Fibroblast of skin of left quadriceps (primary cell): ENCODE data around the gene CTNNA2.
"Not testable (repeated sequence)": the region's sequence is repeated elsewhere in the genome, so short reads cannot be mapped to it uniquely, and the experiment has no call there.

Experiments
- DNase-seq, 2 experiments: peaks; one replicate each; pipeline ENCODE4 v3.0.0-alpha.2; 2013; ENCODE audit warnings: low read depth in 2 of 2

The CTNNA2 gene

DNA sequence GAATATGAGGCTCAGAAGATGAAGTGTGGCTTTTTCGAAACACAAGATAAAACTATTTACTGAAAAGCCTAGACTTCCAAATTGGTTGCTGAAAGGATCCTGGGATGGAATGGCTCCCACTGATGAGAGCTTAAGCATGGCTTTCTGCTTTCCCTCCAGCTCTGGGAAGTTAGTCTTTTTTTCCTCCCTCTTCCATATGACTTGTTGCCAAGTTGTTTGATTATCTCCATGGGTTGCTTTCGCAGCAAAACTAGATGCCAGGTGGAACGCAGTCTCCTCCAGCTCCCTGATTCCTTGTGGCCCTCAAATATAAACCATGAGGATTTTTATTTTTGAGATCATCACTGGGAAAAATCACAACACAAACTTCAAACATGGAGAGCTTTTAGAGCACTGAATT, 515.2 kb downstream of the CTNNA2 start:
- no peak for DNase-seq

DNA sequence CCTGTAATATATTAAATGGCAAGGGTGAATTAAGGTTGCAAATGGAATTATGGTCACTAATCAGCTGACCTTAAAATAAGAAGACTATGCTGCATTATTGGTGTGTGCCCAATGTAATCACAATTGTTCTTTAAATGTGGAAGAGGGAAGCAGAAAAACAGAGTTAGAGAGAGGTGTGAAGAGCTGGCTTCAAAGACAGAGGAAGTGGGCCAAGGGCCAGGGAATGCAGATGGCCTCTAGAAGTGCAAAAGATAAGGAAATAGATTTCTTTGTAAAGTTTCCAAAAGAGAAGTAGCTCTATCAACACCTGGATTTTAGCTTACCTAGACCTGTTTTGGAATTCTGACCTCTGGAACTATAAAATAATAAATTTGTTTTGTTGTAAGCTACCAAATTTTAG, 515.7 kb downstream of the CTNNA2 start:
- DNase-seq = no peak

DNA sequence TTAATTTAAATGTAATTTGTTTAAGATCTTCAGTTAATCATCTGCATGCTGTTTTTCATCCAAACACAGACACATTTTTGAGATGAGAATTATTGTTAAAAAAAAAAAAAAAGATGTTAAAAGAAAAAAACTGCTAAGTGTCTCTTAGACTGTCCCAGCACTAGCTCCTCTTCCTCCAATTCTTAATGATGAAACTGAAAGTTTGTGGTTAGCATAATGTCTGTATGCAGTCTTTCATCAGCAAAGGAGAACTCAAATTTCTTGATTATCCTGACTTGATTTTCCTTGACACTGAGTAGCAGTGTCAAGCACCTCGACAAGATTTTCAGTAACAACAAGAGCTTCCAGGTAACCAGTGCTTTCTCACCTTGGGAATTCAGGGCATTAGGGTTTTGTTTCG, 517.3 kb downstream of the CTNNA2 start:
- no peak for DNase-seq

- DNase-seq = not testable (repeated sequence)
Observed at GRCh38 chr2:80032684-80033083, 519.8 kb downstream of the CTNNA2 start.

DNA sequence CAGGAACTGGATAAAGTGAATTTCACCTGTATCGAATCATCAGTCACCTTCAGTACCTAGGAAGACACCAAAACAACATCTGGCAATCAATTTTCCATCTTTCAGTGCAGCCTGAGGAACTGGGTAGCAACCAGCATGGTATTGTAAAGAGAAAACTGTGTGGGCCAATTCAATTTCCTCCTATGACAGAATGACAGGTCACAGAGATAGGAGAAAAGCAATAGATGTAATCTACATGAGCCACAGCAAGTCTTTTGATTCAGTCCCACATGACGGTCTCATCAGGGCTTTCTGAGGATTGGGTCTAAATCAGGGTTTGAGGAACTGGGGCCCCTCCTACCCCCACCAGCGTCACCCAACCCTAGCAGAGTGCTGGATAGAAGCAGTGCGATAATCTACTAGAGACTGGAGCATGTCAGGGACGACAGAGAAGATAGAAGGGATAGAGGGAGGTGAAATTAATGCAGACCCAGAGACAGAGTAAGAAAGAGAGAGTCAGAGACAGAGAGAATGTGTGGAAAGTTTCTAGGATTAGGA, 523.0 kb downstream of the CTNNA2 start:
- DNase-seq = no peak

DNA sequence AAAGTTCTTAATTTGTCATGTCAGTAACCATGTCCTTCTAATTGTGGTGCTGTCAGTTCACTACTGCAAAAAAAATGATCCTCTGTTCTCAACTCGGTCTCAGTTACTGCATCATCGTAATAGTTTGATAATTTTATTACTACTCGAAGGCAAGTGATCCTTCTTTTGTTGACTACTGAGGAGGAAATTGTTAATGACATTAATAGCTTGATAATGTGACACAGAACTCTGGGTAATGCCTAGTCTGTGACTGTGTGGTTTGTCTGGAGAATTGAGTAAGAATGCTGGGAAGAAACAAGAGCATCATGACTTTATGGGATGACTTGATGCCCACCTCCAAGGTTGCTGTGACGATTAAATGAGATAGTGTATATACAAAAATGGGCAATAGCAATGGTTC, 524.5 kb downstream of the CTNNA2 start:
- DNase-seq = no peak

DNA sequence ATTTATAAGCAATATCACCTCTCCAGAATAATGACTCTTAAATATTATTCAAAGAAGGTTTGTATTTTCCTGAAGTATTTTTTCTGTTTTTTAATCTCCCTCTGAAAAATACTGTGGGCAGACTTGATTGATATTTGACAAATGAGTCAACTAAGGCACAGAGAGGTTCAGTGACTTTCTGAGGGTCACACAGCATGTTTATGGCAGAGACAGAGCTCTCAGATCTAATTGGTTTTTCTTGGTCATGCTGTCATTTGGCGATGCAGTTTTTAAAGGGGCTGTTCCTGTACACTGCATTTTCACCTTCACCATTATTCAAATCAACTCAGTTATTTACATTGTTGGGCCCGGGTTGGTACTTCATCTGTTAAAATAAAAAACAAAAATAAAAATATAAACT, 527.4 kb downstream of the CTNNA2 start:
- no peak for DNase-seq

GRCh38 chr2:80042635-80043034, 529.8 kb downstream of the CTNNA2 start:
- DNase-seq = no peak

GRCh38 chr2:80048296-80048695, 535.4 kb downstream of the CTNNA2 start:
- DNase-seq = no peak

DNA sequence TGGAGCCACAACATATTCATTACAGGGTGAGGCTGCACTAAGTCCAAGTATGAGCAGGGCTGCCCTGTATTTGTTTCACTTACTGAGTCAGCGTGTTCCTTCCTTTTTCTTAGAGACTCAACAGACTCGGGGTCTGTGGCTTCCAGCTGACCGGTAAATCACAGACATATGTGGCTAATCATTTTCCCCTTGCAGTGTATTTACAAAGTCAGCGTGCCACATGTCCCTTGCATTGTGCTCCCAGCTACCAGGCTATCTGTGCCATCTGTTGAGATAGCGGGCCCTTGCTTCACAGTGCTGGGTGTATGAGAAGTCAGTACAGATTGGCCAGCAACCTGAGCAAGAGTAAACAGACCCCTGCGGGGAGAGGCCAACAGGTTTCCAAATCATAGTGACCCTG, 537.4 kb downstream of the CTNNA2 start:
- no peak for DNase-seq

GRCh38 chr2:80053522-80054345, 540.9 kb downstream of the CTNNA2 start:
- no peak for DNase-seq

GRCh38 chr2:80054346-80054675, 541.5 kb downstream of the CTNNA2 start:
- DNase-seq = no peak

DNA sequence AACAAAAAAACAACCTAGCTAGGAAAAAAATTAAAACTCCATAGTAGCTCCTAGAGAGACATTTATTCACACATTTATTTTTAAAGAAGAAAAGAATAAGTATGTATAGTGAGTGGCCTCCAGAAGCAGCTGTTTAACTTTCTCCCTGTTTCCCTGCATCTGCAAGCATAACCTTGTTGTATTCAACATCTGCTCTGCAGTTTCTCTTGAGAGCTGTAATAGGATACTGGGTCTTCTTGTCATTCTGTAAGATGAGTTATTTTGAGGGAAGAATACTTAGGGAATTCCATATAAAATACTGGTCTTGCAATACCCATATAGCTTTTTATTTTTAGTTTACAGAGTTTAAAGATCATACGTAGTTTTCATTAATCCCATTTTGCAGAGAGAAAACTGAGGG, 545.1 kb downstream of the CTNNA2 start:
- DNase-seq = no peak

DNA sequence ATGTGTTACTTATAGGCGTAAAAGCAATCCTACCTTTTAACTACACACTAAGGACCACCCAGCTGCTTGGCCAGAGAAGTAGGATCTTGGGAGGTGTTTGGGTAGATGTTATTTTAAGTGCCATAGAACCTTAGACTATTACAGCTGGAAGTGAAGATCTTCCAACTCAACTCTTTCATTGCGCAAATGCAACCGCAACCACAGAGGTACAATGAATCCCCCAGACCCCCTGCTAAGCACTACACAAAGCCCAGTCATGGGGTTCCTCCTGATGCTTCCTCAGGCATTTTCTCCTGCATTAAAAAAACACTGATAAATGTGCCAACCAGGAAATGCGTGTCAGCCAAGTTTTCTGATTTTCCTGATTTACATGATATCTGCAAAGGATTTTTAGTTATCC, 545.7 kb downstream of the CTNNA2 start:
- no peak for DNase-seq

GRCh38 chr2:80059447-80059846, 546.6 kb downstream of the CTNNA2 start:
- no peak for DNase-seq

DNA sequence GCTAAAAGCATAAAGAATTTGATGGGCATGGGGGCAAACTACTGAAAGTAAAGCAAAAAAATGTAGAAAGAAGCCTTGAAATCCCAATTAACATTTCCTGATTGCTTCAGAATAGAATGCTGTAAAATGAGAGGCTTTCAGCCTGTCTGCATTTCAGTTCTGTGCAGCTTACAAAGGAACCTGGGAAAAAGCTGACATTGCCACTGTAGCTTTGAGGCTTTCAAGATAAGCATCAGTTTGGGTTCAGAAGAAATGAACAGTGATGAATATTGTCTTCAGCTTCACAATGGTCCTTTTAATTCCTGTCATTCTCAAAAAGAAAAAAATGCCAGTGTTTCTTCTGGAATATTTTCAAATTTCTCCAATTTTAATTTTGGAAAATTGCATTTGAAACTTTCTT, 549.0 kb downstream of the CTNNA2 start:
- DNase-seq = no peak

GRCh38 chr2:80062298-80062697, 549.4 kb downstream of the CTNNA2 start:
- no peak for DNase-seq

DNA sequence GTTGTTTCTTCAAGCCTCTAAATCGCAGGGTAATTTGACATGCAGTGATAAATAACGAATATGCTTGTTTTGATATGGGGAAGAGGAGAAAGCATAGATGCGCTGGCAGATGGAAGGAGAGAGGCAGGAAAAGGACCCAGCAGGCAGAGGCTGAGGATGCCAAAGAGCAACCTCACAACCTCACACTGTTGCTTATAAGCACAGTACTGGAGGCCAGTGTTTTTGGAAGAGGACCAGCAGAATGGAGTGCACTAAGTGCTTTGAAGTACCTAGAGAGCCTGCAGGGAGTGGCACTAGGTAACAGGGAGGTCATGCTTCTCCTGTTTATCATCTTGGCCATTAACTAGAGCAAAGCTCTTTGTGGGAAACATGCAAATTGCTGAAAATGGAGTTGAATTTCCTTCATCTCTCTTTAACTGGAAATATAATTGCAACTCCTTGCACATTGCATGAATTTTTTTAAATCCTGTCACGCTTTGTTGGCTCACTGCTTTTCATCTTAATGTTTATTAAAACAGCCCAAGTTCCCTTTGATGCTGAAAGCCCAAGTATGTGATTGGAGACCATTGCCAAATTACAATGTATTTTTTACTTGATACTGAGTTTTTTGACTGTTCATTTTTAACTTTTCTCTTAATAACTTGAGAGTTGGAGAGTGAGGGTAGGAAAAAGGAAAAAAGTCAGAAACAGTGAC, 555.3 kb downstream of the CTNNA2 start:
- DNase-seq = no peak

DNA sequence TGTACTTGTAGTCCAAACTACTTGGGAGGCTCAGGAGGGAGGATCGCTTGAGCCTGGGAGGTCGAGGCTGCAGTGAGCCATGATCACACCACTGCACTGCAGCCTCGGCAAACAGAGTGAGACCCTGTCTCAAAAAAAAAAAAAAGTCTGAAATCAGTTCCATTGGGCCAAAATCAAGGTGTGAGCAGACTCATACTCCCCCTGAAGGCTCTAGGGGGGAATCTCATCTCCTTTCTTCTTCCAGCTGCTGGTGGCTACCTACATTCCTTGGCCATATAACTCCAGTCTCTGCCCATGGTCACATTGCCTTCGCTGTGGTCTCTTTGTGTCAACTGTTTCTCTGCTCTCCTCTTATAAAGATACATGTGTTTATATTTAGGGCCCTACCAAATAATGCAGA, 557.7 kb downstream of the CTNNA2 start:
- DNase-seq = no peak

- no peak for DNase-seq
Observed at GRCh38 chr2:80071941-80072340, 559.1 kb downstream of the CTNNA2 start.

GRCh38 chr2:80073134-80073561, 560.3 kb downstream of the CTNNA2 start:
- peak; percentile 34 to 46 for DNase-seq

- DNase-seq = no peak
Observed at GRCh38 chr2:80074321-80075070, 561.6 kb downstream of the CTNNA2 start.
